GM12878 (cell line): Measurements from ENCODE around the gene AIF1. TPM values are rescaled to one million over a fixed set of nuclear protein-coding genes. Genes with fewer than 3 reads are reported as not detected.

Source experiments
- BACH1 ChIP-seq: fragments of 450-650 bp; IDR thresholded peaks from 2 replicates; pipeline ENCODE4 v1.6.1; 2017; ENCODE audit warnings: mild to moderate bottlenecking, borderline replicate concordance
- BMI1 ChIP-seq: fragments of 450-650 bp; IDR thresholded peaks from 2 replicates; pipeline ENCODE4 v1.6.1; 2016; ENCODE audit warnings: mild to moderate bottlenecking, moderate library complexity, borderline replicate concordance
- CREM ChIP-seq: IDR thresholded peaks from 2 replicates; pipeline ENCODE4 v1.6.1; 2014; ENCODE audit warnings: antibody characterized with exemption, low read depth
- DPF2 ChIP-seq: fragments of 450-650 bp; IDR thresholded peaks from 2 replicates; pipeline ENCODE4 v1.6.1; 2017; ENCODE audit warnings: mild to moderate bottlenecking
- FOXM1 ChIP-seq: IDR thresholded peaks from 2 replicates; pipeline ENCODE4 v1.6.1; 2012; ENCODE audit warnings: low read depth, mild to moderate bottlenecking, inconsistent platforms, low read length, moderate library complexity
- IKZF2 ChIP-seq, 2 experiments: fragments of 450-650 bp; IDR thresholded peaks; 2 replicates each; pipeline ENCODE4 v1.6.1; 2017; ENCODE audit warnings: mild to moderate bottlenecking in 2 of 2, moderate library complexity in 2 of 2
- IRF4 ChIP-seq: IDR thresholded peaks from 2 replicates; pipeline ENCODE4 v1.6.1; 2011; ENCODE audit warnings: low read depth, low read length
- MYB ChIP-seq: fragments of 150-350 bp; IDR thresholded peaks from 2 replicates; pipeline ENCODE4 v1.6.1; 2014; ENCODE audit warnings: mild to moderate bottlenecking, low read depth, low read length, borderline replicate concordance
- NRF1 ChIP-seq: conservative IDR thresholded peaks from 2 replicates; pipeline ENCODE4 v1.6.1; 2011; ENCODE audit warnings: mild to moderate bottlenecking, low read depth, low read length, improper control_type of control experiment
- RCOR1 ChIP-seq: conservative IDR thresholded peaks from 2 replicates; pipeline ENCODE4 v1.6.1; 2012; ENCODE audit warnings: low read depth, low read length, improper control_type of control experiment
- SMAD5 ChIP-seq: IDR thresholded peaks from 2 replicates; pipeline ENCODE4 v1.6.1; 2016; ENCODE audit warnings: antibody characterized with exemption, low read depth
- SMC3 ChIP-seq: IDR thresholded peaks from 2 replicates; pipeline ENCODE4 v1.6.1; 2011; ENCODE audit warnings: low read length, improper control_type of control experiment, borderline replicate concordance
- SRF ChIP-seq, 2 experiments: IDR thresholded peaks; 2 replicates each; pipeline ENCODE4 v1.6.1; 2011; ENCODE audit warnings: low read depth in 2 of 2, low read length in 2 of 2, mild to moderate bottlenecking in 1 of 2, moderate library complexity in 1 of 2
- STAT3 ChIP-seq: IDR thresholded peaks from 2 replicates; pipeline ENCODE4 v1.6.1; 2011; ENCODE audit warnings: low read depth, low read length, improper control_type of control experiment
- YBX1 ChIP-seq: fragments of 450-650 bp; IDR thresholded peaks from 2 replicates; pipeline ENCODE4 v1.6.1; 2016; ENCODE audit warnings: antibody characterized with exemption
- YY1 ChIP-seq: IDR thresholded peaks from 2 replicates; pipeline ENCODE4 v1.6.1; 2011; ENCODE audit warnings: low read depth, mild to moderate bottlenecking, low read length
- polyA plus RNA-seq, 11 experiments: library from polyadenylated mRNA; depleted of rRNA in 4 of 11; unstranded in 6 of 11; stranded (reverse) in 5 of 11; fragments of >200 nt; fragmentation: Nextera tagmentation in 4 of 11; fragmentation: Illumina TruSeq in 1 of 11; extraction: Ambion mirVana in 4 of 11; extraction: Trizol in 1 of 11; gene quantifications; 1 replicate in 1 of 11; 2 replicates in 10 of 11; pipeline versions ENCODE4 v1.2.1 to v1.2.3, GENCODE V29; 2011 to 2016; ENCODE audit warnings: inconsistent platforms in 2 of 11, missing spikeins in 2 of 11, low read depth in 1 of 11
- total RNA-seq, 4 experiments: library from RNA; depleted of rRNA in 3 of 4; stranded (reverse); fragments of >200 nt in 3 of 4; fragmentation: Illumina TruSeq in 1 of 4; extraction: Trizol in 1 of 4; gene quantifications; 2 replicates each; pipeline versions ENCODE4 v1.2.1 to v1.2.3, GENCODE V29; 2013 to 2021
- TF ChIP-seq, protein P1 (sequence below): fragments of 450-650 bp; IDR thresholded peaks from 2 replicates; pipeline ENCODE4 v1.6.1; 2017; ENCODE audit warnings: mild to moderate bottlenecking, moderate library complexity
- TF ChIP-seq, protein P2 (sequence below): fragments of 150-350 bp; IDR thresholded peaks from 2 replicates; pipeline ENCODE4 v1.6.1; 2014; ENCODE audit warnings: mild to moderate bottlenecking, low read depth, low read length
- TF ChIP-seq, protein P3 (sequence below): fragments of 150-350 bp; IDR thresholded peaks from 2 replicates; pipeline ENCODE4 v1.6.1; 2016; ENCODE audit warnings: low read depth, low read length
- TF ChIP-seq, protein P4 (sequence below), 3 experiments: IDR thresholded peaks in 2 of 3; conservative IDR thresholded peaks in 1 of 3; 2 replicates each; pipeline ENCODE4 v1.5.1; 2011; ENCODE audit warnings: low read depth in 3 of 3, low read length in 3 of 3, mild to moderate bottlenecking in 3 of 3, control low read depth in 2 of 3, moderate library complexity in 2 of 3, inconsistent platforms in 1 of 3, mixed read lengths in 1 of 3; ENCODE audit not compliant: control insufficient read depth in 2 of 3, insufficient read depth in 1 of 3; ENCODE audit errors: extremely low read depth in 1 of 3

AIF1 gene
- total and polyA plus RNA-seq, 10 of the 15 experiments (the other 5 are each of a cell fraction or from before 2014, with no cell fraction given) = 1.9 to 256 (median 134) TPM

DNA sequence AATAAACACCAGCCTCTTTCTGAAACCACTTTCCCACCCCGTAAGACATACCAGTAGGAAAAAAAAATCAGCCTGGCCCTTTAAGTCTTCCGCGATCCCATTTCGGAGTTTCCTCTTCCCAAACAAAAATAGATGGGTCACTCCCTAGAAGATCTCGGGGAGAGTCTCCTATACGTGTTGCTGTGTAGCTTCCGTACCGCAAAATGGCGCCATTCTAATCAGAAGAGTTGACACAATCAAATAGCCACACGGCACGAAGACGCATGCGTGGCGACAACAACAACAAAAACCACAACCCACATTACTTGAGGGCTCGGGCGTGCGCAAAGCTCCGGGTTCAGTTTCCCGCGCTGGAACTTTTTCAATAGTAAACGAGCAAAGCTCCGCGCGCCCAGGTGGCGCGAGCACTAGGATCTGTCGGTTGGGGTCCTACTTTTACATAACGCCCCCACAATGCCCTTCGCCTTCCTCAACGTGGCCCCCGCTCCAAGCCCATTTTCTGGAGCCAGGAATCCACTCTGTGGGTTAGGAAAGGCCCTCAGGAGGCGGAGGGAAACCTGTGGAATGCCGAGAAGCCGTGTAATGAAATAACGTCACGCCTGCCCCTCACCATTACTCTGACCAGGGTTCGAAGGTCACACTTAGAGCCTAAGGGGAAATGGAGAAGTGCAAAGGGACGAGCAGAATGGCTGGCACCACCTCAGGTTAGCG is 49.9 kb downstream of the AIF1 start, which contains the start of gene GPANK1 (continued):
- TF ChIP-seq, protein P1, sequence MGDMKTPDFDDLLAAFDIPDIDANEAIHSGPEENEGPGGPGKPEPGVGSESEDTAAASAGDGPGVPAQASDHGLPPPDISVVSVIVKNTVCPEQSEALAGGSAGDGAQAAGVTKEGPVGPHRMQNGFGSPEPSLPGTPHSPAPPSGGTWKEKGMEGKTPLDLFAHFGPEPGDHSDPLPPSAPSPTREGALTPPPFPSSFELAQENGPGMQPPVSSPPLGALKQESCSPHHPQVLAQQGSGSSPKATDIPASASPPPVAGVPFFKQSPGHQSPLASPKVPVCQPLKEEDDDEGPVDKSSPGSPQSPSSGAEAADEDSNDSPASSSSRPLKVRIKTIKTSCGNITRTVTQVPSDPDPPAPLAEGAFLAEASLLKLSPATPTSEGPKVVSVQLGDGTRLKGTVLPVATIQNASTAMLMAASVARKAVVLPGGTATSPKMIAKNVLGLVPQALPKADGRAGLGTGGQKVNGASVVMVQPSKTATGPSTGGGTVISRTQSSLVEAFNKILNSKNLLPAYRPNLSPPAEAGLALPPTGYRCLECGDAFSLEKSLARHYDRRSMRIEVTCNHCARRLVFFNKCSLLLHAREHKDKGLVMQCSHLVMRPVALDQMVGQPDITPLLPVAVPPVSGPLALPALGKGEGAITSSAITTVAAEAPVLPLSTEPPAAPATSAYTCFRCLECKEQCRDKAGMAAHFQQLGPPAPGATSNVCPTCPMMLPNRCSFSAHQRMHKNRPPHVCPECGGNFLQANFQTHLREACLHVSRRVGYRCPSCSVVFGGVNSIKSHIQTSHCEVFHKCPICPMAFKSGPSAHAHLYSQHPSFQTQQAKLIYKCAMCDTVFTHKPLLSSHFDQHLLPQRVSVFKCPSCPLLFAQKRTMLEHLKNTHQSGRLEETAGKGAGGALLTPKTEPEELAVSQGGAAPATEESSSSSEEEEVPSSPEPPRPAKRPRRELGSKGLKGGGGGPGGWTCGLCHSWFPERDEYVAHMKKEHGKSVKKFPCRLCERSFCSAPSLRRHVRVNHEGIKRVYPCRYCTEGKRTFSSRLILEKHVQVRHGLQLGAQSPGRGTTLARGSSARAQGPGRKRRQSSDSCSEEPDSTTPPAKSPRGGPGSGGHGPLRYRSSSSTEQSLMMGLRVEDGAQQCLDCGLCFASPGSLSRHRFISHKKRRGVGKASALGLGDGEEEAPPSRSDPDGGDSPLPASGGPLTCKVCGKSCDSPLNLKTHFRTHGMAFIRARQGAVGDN = 0 out of 2 replicates have a peak, but pooled peaks have one; percentile 27
- TF ChIP-seq CREM (no peak; the same call in 1 of the 2 replicates), DPF2 (no peak), SMAD5 (no peak), IKZF2 (IDR thresholded peaks at IDR 0.05) (peak in 1 of 2 experiments; percentile 70; a peak in 3 of 4 replicates), YY1 (peak; percentile 98), IRF4 (no peak), BACH1 (peak; percentile 8; the same call in 1 of the 2 replicates), YBX1 (no peak), MYB (no peak), STAT3 (no peak), SMC3 (no peak), SRF (IDR thresholded peaks at IDR 0.05; ENCODE audit: low read depth in 2 of 2, low read length in 2 of 2) (no peak), NRF1 (peak; percentile 72), FOXM1 (0 out of 2 replicates have a peak, but pooled peaks have one; percentile 50), BMI1 (no peak), RCOR1 (peak; percentile 92; the same call in 1 of the 2 replicates)
- TF ChIP-seq, protein P2, sequence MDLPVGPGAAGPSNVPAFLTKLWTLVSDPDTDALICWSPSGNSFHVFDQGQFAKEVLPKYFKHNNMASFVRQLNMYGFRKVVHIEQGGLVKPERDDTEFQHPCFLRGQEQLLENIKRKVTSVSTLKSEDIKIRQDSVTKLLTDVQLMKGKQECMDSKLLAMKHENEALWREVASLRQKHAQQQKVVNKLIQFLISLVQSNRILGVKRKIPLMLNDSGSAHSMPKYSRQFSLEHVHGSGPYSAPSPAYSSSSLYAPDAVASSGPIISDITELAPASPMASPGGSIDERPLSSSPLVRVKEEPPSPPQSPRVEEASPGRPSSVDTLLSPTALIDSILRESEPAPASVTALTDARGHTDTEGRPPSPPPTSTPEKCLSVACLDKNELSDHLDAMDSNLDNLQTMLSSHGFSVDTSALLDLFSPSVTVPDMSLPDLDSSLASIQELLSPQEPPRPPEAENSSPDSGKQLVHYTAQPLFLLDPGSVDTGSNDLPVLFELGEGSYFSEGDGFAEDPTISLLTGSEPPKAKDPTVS = no peak
- TF ChIP-seq, protein P3, sequence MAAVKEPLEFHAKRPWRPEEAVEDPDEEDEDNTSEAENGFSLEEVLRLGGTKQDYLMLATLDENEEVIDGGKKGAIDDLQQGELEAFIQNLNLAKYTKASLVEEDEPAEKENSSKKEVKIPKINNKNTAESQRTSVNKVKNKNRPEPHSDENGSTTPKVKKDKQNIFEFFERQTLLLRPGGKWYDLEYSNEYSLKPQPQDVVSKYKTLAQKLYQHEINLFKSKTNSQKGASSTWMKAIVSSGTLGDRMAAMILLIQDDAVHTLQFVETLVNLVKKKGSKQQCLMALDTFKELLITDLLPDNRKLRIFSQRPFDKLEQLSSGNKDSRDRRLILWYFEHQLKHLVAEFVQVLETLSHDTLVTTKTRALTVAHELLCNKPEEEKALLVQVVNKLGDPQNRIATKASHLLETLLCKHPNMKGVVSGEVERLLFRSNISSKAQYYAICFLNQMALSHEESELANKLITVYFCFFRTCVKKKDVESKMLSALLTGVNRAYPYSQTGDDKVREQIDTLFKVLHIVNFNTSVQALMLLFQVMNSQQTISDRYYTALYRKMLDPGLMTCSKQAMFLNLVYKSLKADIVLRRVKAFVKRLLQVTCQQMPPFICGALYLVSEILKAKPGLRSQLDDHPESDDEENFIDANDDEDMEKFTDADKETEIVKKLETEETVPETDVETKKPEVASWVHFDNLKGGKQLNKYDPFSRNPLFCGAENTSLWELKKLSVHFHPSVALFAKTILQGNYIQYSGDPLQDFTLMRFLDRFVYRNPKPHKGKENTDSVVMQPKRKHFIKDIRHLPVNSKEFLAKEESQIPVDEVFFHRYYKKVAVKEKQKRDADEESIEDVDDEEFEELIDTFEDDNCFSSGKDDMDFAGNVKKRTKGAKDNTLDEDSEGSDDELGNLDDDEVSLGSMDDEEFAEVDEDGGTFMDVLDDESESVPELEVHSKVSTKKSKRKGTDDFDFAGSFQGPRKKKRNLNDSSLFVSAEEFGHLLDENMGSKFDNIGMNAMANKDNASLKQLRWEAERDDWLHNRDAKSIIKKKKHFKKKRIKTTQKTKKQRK = no peak
- TF ChIP-seq, protein P4, sequence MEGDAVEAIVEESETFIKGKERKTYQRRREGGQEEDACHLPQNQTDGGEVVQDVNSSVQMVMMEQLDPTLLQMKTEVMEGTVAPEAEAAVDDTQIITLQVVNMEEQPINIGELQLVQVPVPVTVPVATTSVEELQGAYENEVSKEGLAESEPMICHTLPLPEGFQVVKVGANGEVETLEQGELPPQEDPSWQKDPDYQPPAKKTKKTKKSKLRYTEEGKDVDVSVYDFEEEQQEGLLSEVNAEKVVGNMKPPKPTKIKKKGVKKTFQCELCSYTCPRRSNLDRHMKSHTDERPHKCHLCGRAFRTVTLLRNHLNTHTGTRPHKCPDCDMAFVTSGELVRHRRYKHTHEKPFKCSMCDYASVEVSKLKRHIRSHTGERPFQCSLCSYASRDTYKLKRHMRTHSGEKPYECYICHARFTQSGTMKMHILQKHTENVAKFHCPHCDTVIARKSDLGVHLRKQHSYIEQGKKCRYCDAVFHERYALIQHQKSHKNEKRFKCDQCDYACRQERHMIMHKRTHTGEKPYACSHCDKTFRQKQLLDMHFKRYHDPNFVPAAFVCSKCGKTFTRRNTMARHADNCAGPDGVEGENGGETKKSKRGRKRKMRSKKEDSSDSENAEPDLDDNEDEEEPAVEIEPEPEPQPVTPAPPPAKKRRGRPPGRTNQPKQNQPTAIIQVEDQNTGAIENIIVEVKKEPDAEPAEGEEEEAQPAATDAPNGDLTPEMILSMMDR (IDR thresholded peaks at IDR 0.05 in 2 of 3, conservative IDR thresholded peaks at IDR 0.05 in 1 of 3; ENCODE audit: control insufficient read depth in 2 of 3, extremely low read depth in 1 of 3, insufficient read depth in 1 of 3, low read depth in 3 of 3, low read length in 3 of 3) = no peak
